ENCODE data around the gene RMND1. TPM values are rescaled to one million over a fixed set of nuclear protein-coding genes. Genes with fewer than 3 reads are reported as not detected.

RMND1 gene
- polyA plus RNA-seq, 2 of the 4 experiments (the other 2 are of a cell fraction) = 11.7 to 13.1 TPM

- TF ChIP-seq KDM1A (IDR thresholded peaks at IDR 0.05; ENCODE audit: low read depth) (no peak), MAX (IDR thresholded peaks at IDR 0.05) (no peak), ESRRA (IDR thresholded peaks at IDR 0.05; ENCODE audit: borderline replicate concordance, low read length) (no peak), SMC3 (IDR thresholded peaks at IDR 0.05) (no peak), EHF (CRISPR knock-in tag; IDR thresholded peaks at IDR 0.05) (no peak), FOSB (CRISPR knock-in tag; IDR thresholded peaks at IDR 0.05) (no peak)
Observed at GRCh38 chr6:151413372-151414145, 38.4 kb downstream of the RMND1 start (continued).

- no peak overlapping the region for H3K27ac ChIP-seq
- ChIA-PET POLR2A (no interaction called here), CTCF (no interaction called here)
- DNase-seq (ENCODE audit: low read depth in 1 of 2, low spot score in 1 of 2) (no peak), ATAC-seq (no peak), FAIRE-seq (no peak)
- 93% methylated on average over 3 of the region's 3 CpGs for WGBS (ENCODE audit: missing lambda C conversion rate)
- TF ChIP-seq USF2 (IDR thresholded peaks at IDR 0.05) = no peak
- TF ChIP-seq MAX (IDR thresholded peaks at IDR 0.05) = no peak
- TF ChIP-seq ZNF302 (CRISPR knock-in tag; IDR thresholded peaks at IDR 0.05) = no peak
- no peak for TF ChIP-seq NPAS2 (CRISPR knock-in tag; IDR thresholded peaks at IDR 0.05; ENCODE audit: borderline replicate concordance)
- no peak for TF ChIP-seq MAZ (IDR thresholded peaks at IDR 0.05; ENCODE audit: borderline replicate concordance, low read depth, low read length)
- no peak for TF ChIP-seq ATOH8 (CRISPR knock-in tag; IDR thresholded peaks at IDR 0.05; ENCODE audit: low read depth)
- H3K9me3 ChIP-seq = no peaks in the 10 kb centered on the region
- no peak overlapping the region for H3K4me3 ChIP-seq
- H3K4me1 ChIP-seq = no peaks in the 10 kb centered on the region
- no peak overlapping the region for H3K4me2 ChIP-seq
Observed at GRCh38 chr6:151412909-151413308, 39.0 kb downstream of the RMND1 start.

GRCh38 chr6:151409679-151410078, 42.2 kb downstream of the RMND1 start:
- FAIRE-seq = no peak
- H3K4me1 ChIP-seq = no peaks in the 10 kb centered on the region
- no peak overlapping the region for H3K4me3 ChIP-seq
- ChIA-PET POLR2A (no interaction called here), CTCF (interaction anchor here (1.1 to 1.2 kb wide), 2 partner anchors 31 to 67 kb away, joined by 3 read pairs; no protein-coding TSS in a partner anchor)
- TF ChIP-seq JUNB (IDR thresholded peaks at IDR 0.05) = no peak
- no peak for TF ChIP-seq HOXA7 (CRISPR knock-in tag; IDR thresholded peaks at IDR 0.05)
- no peak for TF ChIP-seq NPAS2 (CRISPR knock-in tag; IDR thresholded peaks at IDR 0.05; ENCODE audit: borderline replicate concordance)
- TF ChIP-seq HOXB13 (CRISPR knock-in tag; IDR thresholded peaks at IDR 0.05; ENCODE audit: low read depth) = no peak
- H3K4me2 ChIP-seq = no peak overlapping the region
- WGBS (ENCODE audit: missing lambda C conversion rate) = 94% methylated on average over 7 of the region's 7 CpGs
- no peaks in the 10 kb centered on the region for H3K9me3 ChIP-seq
- DNase-seq (ENCODE audit: low read depth in 1 of 2, low spot score in 1 of 2) = no peak
- ATAC-seq = no peak
- no peak overlapping the region for H3K27ac ChIP-seq

GRCh38 chr6:151409260-151409659, 42.7 kb downstream of the RMND1 start:
- DNase-seq (ENCODE audit: low read depth in 1 of 2, low spot score in 1 of 2) (no peak), FAIRE-seq (no peak), ATAC-seq (no peak)
- CTCF ChIA-PET = interaction anchor here (1.2 kb wide), 1 partner anchor 67 kb away, joined by 3 read pairs; no protein-coding TSS in a partner anchor
- TF ChIP-seq HES2 (IDR thresholded peaks at IDR 0.05) (no peak), MYC (IDR thresholded peaks at IDR 0.05; ENCODE audit: borderline replicate concordance, low read length) (no peak), ZFP36 (IDR thresholded peaks at IDR 0.05; ENCODE audit: borderline replicate concordance, partially characterized antibody) (no peak), CTCF (IDR thresholded peaks at IDR 0.05) (no peak), MAZ (IDR thresholded peaks at IDR 0.05; ENCODE audit: borderline replicate concordance, low read depth, low read length) (no peak)
- Histone ChIP-seq H3K4me2 (no peak overlapping the region), H3K4me3 (no peak overlapping the region), H3K9me3 (no peaks in the 10 kb centered on the region), H3K4me1 (no peaks in the 10 kb centered on the region), H3K27ac (no peak overlapping the region)
- POLR2A ChIA-PET = no interaction called here
- 89% methylated on average over 2 of the region's 2 CpGs for WGBS (ENCODE audit: missing lambda C conversion rate)
